Liver (tissue), 9 donors: ENCODE measurements around the gene SRD5A1. TPM values are rescaled to one million over a fixed set of nuclear protein-coding genes. Genes with fewer than 3 reads are reported as not detected.

ENCODE experiments used
- DNase-seq: peaks from one replicate; pipeline ENCODE4 v3.0.0-alpha.2; 2017; ENCODE audit warnings: low spot score
- H3K27ac ChIP-seq, 2 donors: one replicate each; pipeline ENCODE4 v1.7.0; 2013; ENCODE audit warnings: inconsistent platforms in 2 of 2, low read length in 2 of 2, control low read depth in 1 of 2, low read depth in 1 of 2, mild to moderate bottlenecking in 1 of 2
- H3K27me3 ChIP-seq, 4 donors: one replicate each; pipeline versions ENCODE4 v1.6.1 to v1.7.0; 2013; ENCODE audit warnings: low read length in 3 of 4, inconsistent platforms in 1 of 4, mild to moderate bottlenecking in 1 of 4, moderate library complexity in 1 of 4; ENCODE audit not compliant: control insufficient read depth in 4 of 4, insufficient read depth in 4 of 4
- H3K36me3 ChIP-seq, 4 donors: one replicate each; pipeline versions ENCODE4 v1.6.1 to v1.7.0; 2013; ENCODE audit warnings: low read length in 3 of 4, mild to moderate bottlenecking in 3 of 4, low read depth in 1 of 4, moderate library complexity in 1 of 4; ENCODE audit not compliant: control insufficient read depth in 4 of 4, insufficient read depth in 3 of 4
- H3K4me1 ChIP-seq, 4 donors: one replicate each; pipeline versions ENCODE4 v1.6.1 to v1.7.0; 2013; ENCODE audit warnings: low read length in 3 of 4, mild to moderate bottlenecking in 3 of 4, moderate library complexity in 1 of 4; ENCODE audit not compliant: control insufficient read depth in 4 of 4, insufficient read depth in 4 of 4
- H3K4me3 ChIP-seq, 3 donors: one replicate each; pipeline versions ENCODE4 v1.6.1 to v1.7.0; 2013; ENCODE audit warnings: low read length in 3 of 3, control low read depth in 1 of 3, low read depth in 1 of 3, mild to moderate bottlenecking in 1 of 3
- H3K9ac ChIP-seq, 2 donors: one replicate each; pipeline ENCODE4 v1.7.0; 2013; ENCODE audit warnings: low read length in 2 of 2, mild to moderate bottlenecking in 2 of 2, moderate library complexity in 2 of 2, control low read depth in 1 of 2, low read depth in 1 of 2
- H3K9me3 ChIP-seq, 4 donors: one replicate each; pipeline versions ENCODE4 v1.6.1 to v1.7.0; 2013; ENCODE audit warnings: low read length in 3 of 4; ENCODE audit not compliant: control insufficient read depth in 4 of 4
- ATF3 ChIP-seq: IDR thresholded peaks from 2 replicates; pipeline ENCODE4 v1.6.1; 2016; ENCODE audit warnings: antibody characterized with exemption
- CTCF ChIP-seq: fragments of 150-350 bp; IDR thresholded peaks from 2 replicates; pipeline ENCODE4 v1.5.1; 2017; ENCODE audit warnings: improper control_type of control experiment, low read depth, low read length; ENCODE audit not compliant: missing input control
- EGR1 ChIP-seq, 2 donors: IDR thresholded peaks; 2 replicates each; pipeline ENCODE4 v1.6.1; 2016 to 2018; ENCODE audit warnings: antibody characterized with exemption in 2 of 2, low read depth in 2 of 2
- FOXA1 ChIP-seq: IDR thresholded peaks from 2 replicates; pipeline ENCODE4 v1.6.1; 2016; ENCODE audit warnings: antibody characterized with exemption
- FOXA2 ChIP-seq: IDR thresholded peaks from 2 replicates; pipeline ENCODE4 v1.6.1; 2016; ENCODE audit warnings: antibody characterized with exemption
- GABPA ChIP-seq, 2 donors: IDR thresholded peaks in 1 of 2; conservative IDR thresholded peaks in 1 of 2; 2 replicates each; pipeline ENCODE4 v1.6.1; 2016; ENCODE audit warnings: antibody characterized with exemption in 2 of 2, mild to moderate bottlenecking in 1 of 2, moderate library complexity in 1 of 2
- HNF4A ChIP-seq, 2 donors: conservative IDR thresholded peaks; 2 replicates each; pipeline ENCODE4 v1.6.1; 2016; ENCODE audit warnings: antibody characterized with exemption in 2 of 2, mild to moderate bottlenecking in 2 of 2
- HNF4G ChIP-seq: IDR thresholded peaks from 2 replicates; pipeline ENCODE4 v1.6.1; 2016; ENCODE audit warnings: antibody characterized with exemption
- JUND ChIP-seq, 2 donors: IDR thresholded peaks; 2 replicates each; pipeline ENCODE4 v1.6.1; 2016; ENCODE audit warnings: antibody characterized with exemption in 2 of 2
- MAX ChIP-seq: IDR thresholded peaks from 2 replicates; pipeline ENCODE4 v1.6.1; 2016; ENCODE audit warnings: antibody characterized with exemption
- NR2F2 ChIP-seq: IDR thresholded peaks from 2 replicates; pipeline ENCODE4 v1.6.1; 2016; ENCODE audit warnings: antibody characterized with exemption
- RAD21 ChIP-seq, 2 donors: IDR thresholded peaks; 2 replicates each; pipeline ENCODE4 v1.6.1; 2016; ENCODE audit warnings: antibody characterized with exemption in 2 of 2, mild to moderate bottlenecking in 2 of 2
- REST ChIP-seq: IDR thresholded peaks from 2 replicates; pipeline ENCODE4 v1.6.1; 2016; ENCODE audit warnings: antibody characterized with exemption, mild to moderate bottlenecking
- RXRA ChIP-seq, 2 donors: IDR thresholded peaks; 2 replicates each; pipeline ENCODE4 v1.6.1; 2017 to 2018; ENCODE audit warnings: antibody characterized with exemption in 2 of 2, mild to moderate bottlenecking in 1 of 2
- SP1 ChIP-seq: IDR thresholded peaks from 2 replicates; pipeline ENCODE4 v1.6.1; 2018; ENCODE audit warnings: antibody characterized with exemption, mild to moderate bottlenecking
- TAF1 ChIP-seq: conservative IDR thresholded peaks from 2 replicates; pipeline ENCODE4 v1.6.1; 2016; ENCODE audit warnings: antibody characterized with exemption, mild to moderate bottlenecking
- YY1 ChIP-seq: IDR thresholded peaks from 2 replicates; pipeline ENCODE4 v1.6.1; 2016; ENCODE audit warnings: antibody characterized with exemption, mild to moderate bottlenecking
- ZBTB33 ChIP-seq: IDR thresholded peaks from 2 replicates; pipeline ENCODE4 v1.6.1; 2016; ENCODE audit warnings: antibody characterized with exemption
- WGBS: extraction: QIAGEN DNeasy Blood & Tissue Kit; methylation state at CpG from one replicate; pipeline ENCODE4 v1.1.7; 2013; 5-methylcytosine and 5-hydroxymethylcytosine counted together
- polyA plus RNA-seq, 2 donors: library from polyadenylated mRNA; stranded (reverse) in 1 of 2; unstranded in 1 of 2; fragments of 200-250 nt in 1 of 2; fragments of >200 nt in 1 of 2; fragmentation: Nextera tagmentation in 1 of 2; extraction: Ambion mirVana in 1 of 2; gene quantifications; one replicate each; pipeline versions ENCODE4 v1.2.1 to v1.2.3, GENCODE V29; 2013 to 2015
- total RNA-seq, 2 donors: library from RNA; depleted of rRNA; stranded (reverse); fragments of >200 nt; gene quantifications; one replicate each; pipeline ENCODE4 v1.2.3, GENCODE V29; 2014
- donor health status: healthy.
- donor health status: healthy.
- donor health status: healthy.
- donor health status: healthy.
- donor health status: healthy.

SRD5A1 gene
- total and polyA plus RNA-seq, 4 donors: 6.3 to 87.0 (median 47.7) TPM

- Histone ChIP-seq H3K27ac (no peak overlapping the region), H3K9ac (no peak overlapping the region), H3K36me3 (no peaks in the 10 kb centered on the region), H3K27me3 (no peaks in the 10 kb centered on the region), H3K9me3 (no peaks in the 10 kb centered on the region), H3K4me3 (no peak overlapping the region), H3K4me1 (no peaks in the 10 kb centered on the region)
- no peak for DNase-seq
- TF ChIP-seq REST: no peak
- TF ChIP-seq GABPA (IDR thresholded peaks at IDR 0.05 in 1 of 2, conservative IDR thresholded peaks at IDR 0.05 in 1 of 2): no peak
- TF ChIP-seq FOXA1: no peak
- no peak for TF ChIP-seq RAD21 (IDR thresholded peaks at IDR 0.05)
- TF ChIP-seq SP1: no peak
- TF ChIP-seq HNF4G: no peak
- no peak for TF ChIP-seq NR2F2
- no peak for TF ChIP-seq MAX
- no peak for TF ChIP-seq FOXA2
- TF ChIP-seq TAF1: no peak
- no peak for TF ChIP-seq JUND (IDR thresholded peaks at IDR 0.05)
- TF ChIP-seq HNF4A (conservative IDR thresholded peaks at IDR 0.05): no peak
- TF ChIP-seq ATF3: no peak
- no peak for TF ChIP-seq CTCF
- TF ChIP-seq YY1: no peak
- no peak for TF ChIP-seq ZBTB33
- TF ChIP-seq RXRA (IDR thresholded peaks at IDR 0.05): no peak
- no peak for TF ChIP-seq EGR1 (IDR thresholded peaks at IDR 0.05; ENCODE audit: low read depth in 2 of 2)
- WGBS: 75% methylated on average over 12 of the region's 12 CpGs
These were observed 67.6 kb downstream of the SRD5A1 start for GRCh38 chr5:6700685-6701355.
